Body of pancreas (tissue), 4 donors: Measurements from ENCODE around the gene VNN1.

Experiments used
- CTCF ChIP-seq, 7 experiments: fragments of 450-650 bp in 4 of 7; fragments of 200-600 bp in 3 of 7; sonication (generic) in 3 of 7; IDR thresholded peaks; one replicate each; pipeline ENCODE4 v1.5.1; 2016 to 2019; ENCODE audit warnings: antibody characterized with exemption in 7 of 7
- POLR2A ChIP-seq, 3 donors: fragments of 450-650 bp; IDR thresholded peaks; one replicate each; pipeline ENCODE4 v1.6.1; 2016; ENCODE audit warnings: antibody characterized with exemption in 3 of 3, mild to moderate bottlenecking in 2 of 3

- TF ChIP-seq POLR2A (IDR thresholded peaks at IDR 0.05) (no peak), CTCF (IDR thresholded peaks at IDR 0.05) (no peak)
Measured at GRCh38 chr6:132651062-132651461, 62.8 kb downstream of the VNN1 start.
